Uterus (tissue), 4 donors: ENCODE measurements around the gene SMAD2. TPM values are rescaled to one million over a fixed set of nuclear protein-coding genes. Genes with fewer than 3 reads are reported as not detected.

Experiments
- DNase-seq, 2 donors: peaks; one replicate each; pipeline ENCODE4 v3.0.0-alpha.2; 2019 to 2020
- H3K27ac ChIP-seq, 2 donors: fragments of 200-600 bp; sonication (generic); 1 replicate in 1 of 2; 2 replicates in 1 of 2; pipeline ENCODE4 v1.5.1; 2016 to 2018
- H3K27me3 ChIP-seq, 2 donors: fragments of 200-600 bp; sonication (generic); one replicate each; pipeline ENCODE4 v1.5.1; 2018 to 2019; ENCODE audit warnings: control low read depth in 1 of 2
- H3K36me3 ChIP-seq, 2 donors: fragments of 200-600 bp; sonication (generic); one replicate each; pipeline ENCODE4 v1.5.1; 2019; ENCODE audit warnings: control low read depth in 1 of 2
- H3K4me1 ChIP-seq, 2 donors: fragments of 200-600 bp; sonication (generic); one replicate each; pipeline ENCODE4 v1.5.1; 2018 to 2019; ENCODE audit warnings: control low read depth in 1 of 2
- H3K4me3 ChIP-seq, 2 donors: fragments of 200-600 bp; sonication (generic); 1 replicate in 1 of 2; 2 replicates in 1 of 2; pipeline ENCODE4 v1.5.1; 2018 to 2019; ENCODE audit warnings: mild to moderate bottlenecking in 1 of 2
- H3K9me3 ChIP-seq, 2 donors: fragments of 200-600 bp; sonication (generic); one replicate each; pipeline ENCODE4 v1.5.1; 2019; ENCODE audit warnings: control low read depth in 1 of 2
- CTCF ChIP-seq, 4 experiments: fragments of 200-600 bp in 2 of 4; fragments of 450-650 bp in 2 of 4; sonication (generic) in 2 of 4; IDR thresholded peaks; one replicate each; pipeline ENCODE4 v1.5.1; 2016 to 2019; ENCODE audit warnings: antibody characterized with exemption in 4 of 4, mild to moderate bottlenecking in 2 of 4, moderate library complexity in 1 of 4
- POLR2A ChIP-seq, 2 donors: fragments of 450-650 bp; IDR thresholded peaks; one replicate each; pipeline ENCODE4 v1.6.1; 2016; ENCODE audit warnings: antibody characterized with exemption in 2 of 2, mild to moderate bottlenecking in 1 of 2, moderate library complexity in 1 of 2
- intact Hi-C: fragments of 100-400 bp; cut with DNase I; formaldehyde crosslinking; loops from one replicate; pipeline ENCODE4 v1.15.1; 2023; ENCODE audit warnings: low total_unique reads
- total RNA-seq, 4 donors: library from RNA; depleted of rRNA in 3 of 4; stranded (reverse); fragments of >200 nt in 3 of 4; gene quantifications; one replicate each; pipeline versions ENCODE4 v1.1.0 to v1.2.4, GENCODE V29; 2014 to 2023
- donor health status: DM: yes; HTN: yes; CAD: no.

Gene SMAD2
- total RNA-seq, 4 donors from 2014 or later, result 107 to 237 (median 142) TPM

- no peak for TF ChIP-seq CTCF (IDR thresholded peaks at IDR 0.05)
- TF ChIP-seq POLR2A (IDR thresholded peaks at IDR 0.05), result no peak
- no peak for DNase-seq
- H3K4me3 ChIP-seq, result no peak overlapping the region
- no peaks in the 10 kb centered on the region for H3K27me3 ChIP-seq
- peaks cover 0 to 8% of the 10 kb centered on the region in 2 donors for H3K9me3 ChIP-seq
- H3K36me3 ChIP-seq, result no peaks in the 10 kb centered on the region
- H3K4me1 ChIP-seq, result no peaks in the 10 kb centered on the region
- intact Hi-C loops, result no loop called here
- no peak overlapping the region for H3K27ac ChIP-seq
These were observed 151.1 kb downstream of the SMAD2 start for GRCh38 chr18:47779381-47779780.

- Histone ChIP-seq H3K4me1 (no peaks in the 10 kb centered on the region), H3K36me3 (no peaks in the 10 kb centered on the region), H3K9me3 (no peaks in the 10 kb centered on the region), H3K27ac (no peak overlapping the region), H3K4me3 (no peak overlapping the region), H3K27me3 (no peaks in the 10 kb centered on the region)
- intact Hi-C loops, result no loop called here
- TF ChIP-seq CTCF (IDR thresholded peaks at IDR 0.05), result no peak
- TF ChIP-seq POLR2A (IDR thresholded peaks at IDR 0.05), result no peak
- no peak for DNase-seq
These were observed 152.8 kb downstream of the SMAD2 start for GRCh38 chr18:47777626-47778025.

- Histone ChIP-seq H3K4me3 (no peak overlapping the region), H3K4me1 (no peaks in the 10 kb centered on the region), H3K27me3 (no peaks in the 10 kb centered on the region), H3K9me3 (no peaks in the 10 kb centered on the region), H3K36me3 (no peaks in the 10 kb centered on the region), H3K27ac (no peak overlapping the region)
- TF ChIP-seq CTCF (IDR thresholded peaks at IDR 0.05) (no peak), POLR2A (IDR thresholded peaks at IDR 0.05) (no peak)
- DNase-seq, result no peak
- intact Hi-C loops, result no loop called here
These were observed 154.5 kb downstream of the SMAD2 start for GRCh38 chr18:47775961-47776360.

GRCh38 chr18:47773931-47774330, 156.5 kb downstream of the SMAD2 start:
- no peak for DNase-seq
- no peaks in the 10 kb centered on the region for H3K9me3 ChIP-seq
- no peak overlapping the region for H3K27ac ChIP-seq
- intact Hi-C loops, result no loop called here
- no peaks in the 10 kb centered on the region for H3K36me3 ChIP-seq
- H3K4me3 ChIP-seq, result no peak overlapping the region
- TF ChIP-seq POLR2A (IDR thresholded peaks at IDR 0.05), result no peak
- TF ChIP-seq CTCF (IDR thresholded peaks at IDR 0.05), result no peak
- no peaks in the 10 kb centered on the region for H3K4me1 ChIP-seq
- H3K27me3 ChIP-seq, result no peaks in the 10 kb centered on the region

GRCh38 chr18:47772374-47773248, 157.8 kb downstream of the SMAD2 start:
- no peaks in the 10 kb centered on the region for H3K36me3 ChIP-seq
- H3K27me3 ChIP-seq, result no peaks in the 10 kb centered on the region
- DNase-seq, result no peak
- TF ChIP-seq POLR2A (IDR thresholded peaks at IDR 0.05) (no peak), CTCF (IDR thresholded peaks at IDR 0.05) (peak in 3 of 4 experiments; percentile 8 to 37 (median 25))
- H3K4me1 ChIP-seq, result no peaks in the 10 kb centered on the region
- intact Hi-C loops, result no loop called here
- no peak overlapping the region for H3K4me3 ChIP-seq
- H3K27ac ChIP-seq, result no peak overlapping the region
- H3K9me3 ChIP-seq, result no peaks in the 10 kb centered on the region
